ENCODE measurements around the gene MMS22L.

DNA sequence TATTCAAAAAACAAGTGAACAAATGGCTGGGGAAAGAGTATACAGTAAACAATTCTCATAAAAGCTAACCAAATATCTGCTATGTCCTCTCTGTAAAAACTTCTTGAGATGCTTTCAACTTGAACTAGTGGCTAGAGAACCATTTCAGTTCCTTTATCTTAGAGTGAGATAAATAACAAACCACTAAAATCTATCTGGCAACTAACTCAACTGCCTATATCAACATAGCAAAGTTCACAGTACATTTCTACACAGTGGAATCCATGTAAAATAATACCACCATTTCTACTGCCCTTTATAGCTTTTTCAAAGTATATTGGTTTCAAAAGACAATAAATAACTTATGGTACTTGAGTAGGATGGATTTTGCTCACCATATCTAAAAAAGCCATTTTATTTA is 95.1 kb downstream of the MMS22L start:
- TF ChIP-seq, protein P1, sequence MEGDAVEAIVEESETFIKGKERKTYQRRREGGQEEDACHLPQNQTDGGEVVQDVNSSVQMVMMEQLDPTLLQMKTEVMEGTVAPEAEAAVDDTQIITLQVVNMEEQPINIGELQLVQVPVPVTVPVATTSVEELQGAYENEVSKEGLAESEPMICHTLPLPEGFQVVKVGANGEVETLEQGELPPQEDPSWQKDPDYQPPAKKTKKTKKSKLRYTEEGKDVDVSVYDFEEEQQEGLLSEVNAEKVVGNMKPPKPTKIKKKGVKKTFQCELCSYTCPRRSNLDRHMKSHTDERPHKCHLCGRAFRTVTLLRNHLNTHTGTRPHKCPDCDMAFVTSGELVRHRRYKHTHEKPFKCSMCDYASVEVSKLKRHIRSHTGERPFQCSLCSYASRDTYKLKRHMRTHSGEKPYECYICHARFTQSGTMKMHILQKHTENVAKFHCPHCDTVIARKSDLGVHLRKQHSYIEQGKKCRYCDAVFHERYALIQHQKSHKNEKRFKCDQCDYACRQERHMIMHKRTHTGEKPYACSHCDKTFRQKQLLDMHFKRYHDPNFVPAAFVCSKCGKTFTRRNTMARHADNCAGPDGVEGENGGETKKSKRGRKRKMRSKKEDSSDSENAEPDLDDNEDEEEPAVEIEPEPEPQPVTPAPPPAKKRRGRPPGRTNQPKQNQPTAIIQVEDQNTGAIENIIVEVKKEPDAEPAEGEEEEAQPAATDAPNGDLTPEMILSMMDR (optimal IDR thresholded peaks at IDR 0.05 in 1 of 3, IDR thresholded peaks at IDR 0.05 in 1 of 3, conservative IDR thresholded peaks at IDR 0.05 in 1 of 3; ENCODE audit: extremely low read depth in 1 of 3, insufficient read depth in 2 of 3, low read length in 3 of 3), result no peak
- TF ChIP-seq EZH2 (IDR thresholded peaks at IDR 0.05; ENCODE audit: low read length), result no peak
